ENCODE data around the gene CALCOCO1. TPM values are rescaled to one million over a fixed set of nuclear protein-coding genes. Genes with fewer than 3 reads are reported as not detected.

CALCOCO1 gene
- total RNA-seq, 1 donor from 2014 or later, result 86.9 TPM

- peaks cover 35% of the 10 kb centered on the region for H3K27me3 Mint-ChIP-seq (ENCODE audit: low read depth)
Observed at GRCh38 chr12:53743266-53744129, 16.2 kb upstream of the CALCOCO1 start.

GRCh38 chr12:53740130-53740491 is 12.9 kb upstream of the CALCOCO1 start:
- peaks cover 65% of the 10 kb centered on the region for H3K27me3 Mint-ChIP-seq (ENCODE audit: low read depth)
- no peak for DNase-seq (ENCODE audit: low spot score)
- peak overlapping the region; percentile 61 for H3K4me3 Mint-ChIP-seq (ENCODE audit: unreplicated experiment)
- H3K36me3 Mint-ChIP-seq (ENCODE audit: low read depth), result no peaks in the 10 kb centered on the region
- H3K27ac Mint-ChIP-seq (ENCODE audit: unreplicated experiment), result no peak overlapping the region
- TF ChIP-seq CTCF (IDR thresholded peaks at IDR 0.05), result no peak
- H3K4me1 Mint-ChIP-seq (ENCODE audit: low read depth), result peaks cover 11% of the 10 kb centered on the region
- H3K9me3 Mint-ChIP-seq (ENCODE audit: low read depth), result no peaks in the 10 kb centered on the region

More at GRCh38 chr12:53743266-53744129, 16.2 kb upstream of the CALCOCO1 start:
- Mint-ChIP-seq H3K9me3 (ENCODE audit: low read depth) (no peaks in the 10 kb centered on the region), H3K27ac (ENCODE audit: unreplicated experiment) (no peak overlapping the region), H3K4me1 (ENCODE audit: low read depth) (peaks cover 17% of the 10 kb centered on the region), H3K4me3 (ENCODE audit: unreplicated experiment) (no peak overlapping the region), H3K36me3 (ENCODE audit: low read depth) (no peaks in the 10 kb centered on the region)
- no peak for DNase-seq (ENCODE audit: low spot score)
- TF ChIP-seq CTCF (IDR thresholded peaks at IDR 0.05), result peak; percentile 90

GRCh38 chr12:53739214-53740129 is 12.2 kb upstream of the CALCOCO1 start:
- Mint-ChIP-seq H3K36me3 (ENCODE audit: low read depth) (no peaks in the 10 kb centered on the region), H3K4me3 (ENCODE audit: unreplicated experiment) (peak overlapping the region; percentile 61), H3K9me3 (ENCODE audit: low read depth) (no peaks in the 10 kb centered on the region), H3K4me1 (ENCODE audit: low read depth) (peaks cover 11% of the 10 kb centered on the region), H3K27ac (ENCODE audit: unreplicated experiment) (no peak overlapping the region), H3K27me3 (ENCODE audit: low read depth) (peaks cover 61% of the 10 kb centered on the region)
- TF ChIP-seq CTCF (IDR thresholded peaks at IDR 0.05), result no peak
- DNase-seq (ENCODE audit: low spot score), result no peak

- H3K4me1 Mint-ChIP-seq (ENCODE audit: low read depth), result peaks cover 15% of the 10 kb centered on the region
- H3K36me3 Mint-ChIP-seq (ENCODE audit: low read depth), result no peaks in the 10 kb centered on the region
- H3K9me3 Mint-ChIP-seq (ENCODE audit: low read depth), result no peaks in the 10 kb centered on the region
- no peak overlapping the region for H3K27ac Mint-ChIP-seq (ENCODE audit: unreplicated experiment)
- DNase-seq (ENCODE audit: low spot score), result no peak
- no peak overlapping the region for H3K4me3 Mint-ChIP-seq (ENCODE audit: unreplicated experiment)
- peaks cover 61% of the 10 kb centered on the region for H3K27me3 Mint-ChIP-seq (ENCODE audit: low read depth)
- TF ChIP-seq CTCF (IDR thresholded peaks at IDR 0.05), result no peak
Observed at GRCh38 chr12:53738406-53739213, 11.4 kb upstream of the CALCOCO1 start.

Data from chondrocyte (in vitro differentiated cells).